Activated B cell treated with CpG ODN at 0.5 μM for 24 hours (primary cell): ENCODE results near the gene PLEKHG4B. TPM values are rescaled to one million over a fixed set of nuclear protein-coding genes. Genes with fewer than 3 reads are reported as not detected.

ENCODE experiments used
- ATAC-seq: fragments of 200-7000 bp; cut with Tn5 transposase; one replicate; pipeline ENCODE4 v1.10.0; 2021; ENCODE audit warnings: low read depth, mild to moderate bottlenecking, moderate library complexity
- CTCF ChIA-PET: fragments of 350-600 bp; sonication (Branson Sonifier 250); formaldehyde crosslinking; loops from one replicate; lab custom pipeline; 2021; ENCODE audit warnings: antibody characterized with exemption; lab: Charles Lee
- POLR2A ChIA-PET: fragments of 350-600 bp; sonication (Branson Sonifier 250); formaldehyde crosslinking; loops from one replicate; lab custom pipeline; 2021; ENCODE audit warnings: antibody characterized with exemption; lab: Charles Lee
- DNase-seq: peaks from one replicate; pipeline ENCODE4 v3.0.0; 2022
- H3K27ac Mint-ChIP-seq: one replicate; pipeline ENCODE4 v1.8.0; 2020; ENCODE audit warnings: mixed read lengths
- H3K27me3 Mint-ChIP-seq: one replicate; pipeline ENCODE4 v1.8.0; 2021; ENCODE audit warnings: mixed read lengths
- H3K36me3 Mint-ChIP-seq: one replicate; pipeline ENCODE4 v1.8.0; 2021; ENCODE audit warnings: low read depth, mixed read lengths
- H3K4me1 Mint-ChIP-seq: one replicate; pipeline ENCODE4 v1.8.0; 2021; ENCODE audit warnings: mixed read lengths
- H3K4me3 Mint-ChIP-seq: one replicate; pipeline ENCODE4 v1.8.0; 2020; ENCODE audit warnings: mild to moderate bottlenecking, mixed read lengths
- H3K9me3 Mint-ChIP-seq: one replicate; pipeline ENCODE4 v1.8.0; 2020; ENCODE audit warnings: mixed read lengths
- intact Hi-C: fragments of 100-400 bp; cut with micrococcal nuclease; formaldehyde crosslinking; loops from one replicate; pipeline ENCODE4 v1.15.1; 2024
- total RNA-seq: library from RNA; stranded (reverse); gene quantifications from 2 replicates; pipeline ENCODE4 v1.2.3, GENCODE V29; 2022
- TF ChIP-seq, protein P1 (sequence below): fragments of 200-600 bp; IDR thresholded peaks from one replicate; pipeline ENCODE4 v1.8.0; 2022; ENCODE audit warnings: antibody characterized with exemption, mild to moderate bottlenecking

The PLEKHG4B gene
- total RNA-seq, 1 donor from 2014 or later, result not detected

DNA sequence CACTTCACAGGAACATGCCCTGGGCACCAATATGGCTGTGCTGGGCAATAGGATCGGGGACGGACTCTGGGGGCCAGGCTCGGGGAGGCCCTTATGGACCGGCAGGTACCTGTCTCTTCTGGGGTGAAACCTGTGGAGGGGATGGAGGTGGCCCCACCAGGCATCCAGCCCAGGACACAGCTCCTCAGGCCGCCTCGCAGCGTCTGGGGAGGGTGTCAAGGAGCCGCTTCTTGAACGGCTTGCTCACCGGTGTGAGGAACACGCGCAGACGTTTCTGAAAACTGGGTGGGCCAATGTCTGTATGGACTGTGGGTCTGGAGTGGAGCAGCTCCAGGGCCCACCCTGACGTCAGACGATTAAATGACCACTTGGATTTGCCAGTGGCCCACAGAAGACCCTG is 45.8 kb downstream of the PLEKHG4B start:
- Mint-ChIP-seq H3K36me3 (no peaks in the 10 kb centered on the region), H3K27ac (no peak overlapping the region), H3K4me3 (no peak overlapping the region), H3K27me3 (peaks cover 2% of the 10 kb centered on the region), H3K4me1 (no peaks in the 10 kb centered on the region), H3K9me3 (no peaks in the 10 kb centered on the region)
- intact Hi-C loops, result no loop called here
- POLR2A ChIA-PET, result no interaction called here
- CTCF ChIA-PET, result no interaction called here
- TF ChIP-seq, protein P1, sequence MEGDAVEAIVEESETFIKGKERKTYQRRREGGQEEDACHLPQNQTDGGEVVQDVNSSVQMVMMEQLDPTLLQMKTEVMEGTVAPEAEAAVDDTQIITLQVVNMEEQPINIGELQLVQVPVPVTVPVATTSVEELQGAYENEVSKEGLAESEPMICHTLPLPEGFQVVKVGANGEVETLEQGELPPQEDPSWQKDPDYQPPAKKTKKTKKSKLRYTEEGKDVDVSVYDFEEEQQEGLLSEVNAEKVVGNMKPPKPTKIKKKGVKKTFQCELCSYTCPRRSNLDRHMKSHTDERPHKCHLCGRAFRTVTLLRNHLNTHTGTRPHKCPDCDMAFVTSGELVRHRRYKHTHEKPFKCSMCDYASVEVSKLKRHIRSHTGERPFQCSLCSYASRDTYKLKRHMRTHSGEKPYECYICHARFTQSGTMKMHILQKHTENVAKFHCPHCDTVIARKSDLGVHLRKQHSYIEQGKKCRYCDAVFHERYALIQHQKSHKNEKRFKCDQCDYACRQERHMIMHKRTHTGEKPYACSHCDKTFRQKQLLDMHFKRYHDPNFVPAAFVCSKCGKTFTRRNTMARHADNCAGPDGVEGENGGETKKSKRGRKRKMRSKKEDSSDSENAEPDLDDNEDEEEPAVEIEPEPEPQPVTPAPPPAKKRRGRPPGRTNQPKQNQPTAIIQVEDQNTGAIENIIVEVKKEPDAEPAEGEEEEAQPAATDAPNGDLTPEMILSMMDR, result no peak
- ATAC-seq (no peak), DNase-seq (no peak)

DNA sequence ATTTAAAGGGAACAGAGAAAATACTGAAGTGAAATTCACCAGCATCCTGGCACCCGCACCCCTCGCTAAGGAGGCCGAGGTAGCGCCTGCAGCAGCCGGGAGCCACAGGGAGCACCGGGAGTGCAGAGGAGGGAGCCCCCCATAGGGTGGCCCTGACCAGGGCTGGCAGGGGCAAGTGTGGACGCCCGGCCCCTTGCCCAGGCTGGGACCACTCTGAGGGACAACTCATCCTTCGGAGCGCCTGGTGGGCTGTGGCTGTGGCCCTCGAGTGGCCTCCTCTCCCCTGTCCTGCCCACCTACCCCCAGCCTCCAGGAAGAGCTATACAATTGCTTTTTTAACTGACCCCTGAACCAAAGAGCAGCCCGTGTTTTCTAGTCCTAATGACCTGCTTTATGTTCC is 47.0 kb downstream of the PLEKHG4B start:
- ATAC-seq, result no peak
- Mint-ChIP-seq H3K27ac (no peak overlapping the region), H3K36me3 (no peaks in the 10 kb centered on the region), H3K4me3 (no peak overlapping the region), H3K27me3 (peaks cover 5% of the 10 kb centered on the region), H3K9me3 (no peaks in the 10 kb centered on the region), H3K4me1 (no peaks in the 10 kb centered on the region)
- intact Hi-C loops, result no loop called here
- ChIA-PET CTCF (no interaction called here), POLR2A (no interaction called here)
- DNase-seq, result no peak
- TF ChIP-seq, protein P1, result no peak

DNA sequence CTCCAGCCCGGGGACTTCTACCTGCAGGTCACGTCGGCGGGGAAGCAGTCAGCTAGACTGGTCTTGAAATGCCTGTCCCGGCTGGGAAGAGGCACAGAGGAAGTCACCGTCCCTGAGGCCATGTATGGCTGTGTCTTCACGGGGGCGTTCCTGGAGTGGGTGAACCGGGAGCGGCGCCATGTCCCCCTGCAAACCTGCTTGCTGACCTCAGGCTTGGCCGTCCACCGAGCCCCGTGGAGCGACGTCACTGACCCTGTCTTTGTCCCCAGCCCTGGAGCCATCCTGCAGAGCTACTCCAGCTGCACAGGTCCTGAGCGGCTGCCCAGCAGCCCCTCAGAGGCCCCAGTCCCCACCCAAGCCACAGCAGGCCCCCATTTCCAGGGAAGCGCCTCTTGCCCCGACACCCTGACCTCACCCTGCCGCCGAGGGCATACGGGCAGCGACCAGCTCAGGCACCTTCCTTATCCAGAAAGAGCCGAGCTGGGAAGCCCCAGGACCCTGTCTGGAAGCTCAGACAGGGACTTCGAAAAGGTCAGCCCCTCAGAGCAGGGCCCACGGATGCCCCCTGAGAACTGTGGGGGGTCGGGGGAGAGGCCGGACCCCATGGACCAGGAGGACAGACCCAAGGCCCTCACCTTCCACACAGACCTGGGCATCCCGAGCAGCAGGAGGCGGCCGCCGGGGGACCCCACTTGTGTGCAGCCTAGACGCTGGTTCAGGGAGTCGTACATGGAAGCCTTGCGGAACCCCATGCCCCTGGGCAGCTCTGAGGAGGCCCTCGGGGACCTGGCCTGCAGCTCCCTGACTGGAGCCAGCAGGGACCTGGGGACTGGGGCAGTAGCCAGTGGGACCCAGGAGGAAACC is 47.8 kb downstream of the PLEKHG4B start:
- Mint-ChIP-seq H3K4me3 (no peak overlapping the region), H3K9me3 (no peaks in the 10 kb centered on the region), H3K4me1 (no peaks in the 10 kb centered on the region), H3K27ac (no peak overlapping the region), H3K36me3 (no peaks in the 10 kb centered on the region), H3K27me3 (peaks cover 7% of the 10 kb centered on the region)
- CTCF ChIA-PET, result no interaction called here
- DNase-seq, result no peak
- no peak for ATAC-seq
- POLR2A ChIA-PET, result no interaction called here
- TF ChIP-seq, protein P1, result no peak
- intact Hi-C loops, result no loop called here

DNA sequence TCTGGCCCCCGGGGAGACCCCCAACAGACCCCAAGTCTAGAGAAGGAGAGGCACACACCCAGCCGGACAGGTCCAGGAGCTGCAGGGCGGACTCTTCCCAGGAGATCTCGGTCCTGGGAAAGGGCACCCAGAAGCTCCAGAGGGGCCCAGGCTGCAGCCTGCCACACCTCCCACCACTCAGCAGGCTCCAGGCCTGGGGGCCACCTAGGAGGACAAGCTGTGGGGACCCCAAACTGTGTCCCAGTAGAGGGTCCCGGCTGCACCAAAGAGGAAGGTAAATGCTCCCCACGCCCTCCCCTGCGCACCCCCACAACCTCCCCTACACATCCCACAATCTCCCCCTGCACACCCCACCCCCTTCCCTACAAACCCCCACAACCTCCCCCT is 48.5 kb downstream of the PLEKHG4B start:
- DNase-seq (no peak), ATAC-seq (no peak)
- intact Hi-C loops, result no loop called here
- H3K4me1 Mint-ChIP-seq, result no peaks in the 10 kb centered on the region
- POLR2A ChIA-PET, result no interaction called here
- no peaks in the 10 kb centered on the region for H3K9me3 Mint-ChIP-seq
- CTCF ChIA-PET, result no interaction called here
- H3K4me3 Mint-ChIP-seq, result no peak overlapping the region
- no peaks in the 10 kb centered on the region for H3K36me3 Mint-ChIP-seq
- TF ChIP-seq, protein P1, result no peak
- peaks cover 7% of the 10 kb centered on the region for H3K27me3 Mint-ChIP-seq
- no peak overlapping the region for H3K27ac Mint-ChIP-seq

DNA sequence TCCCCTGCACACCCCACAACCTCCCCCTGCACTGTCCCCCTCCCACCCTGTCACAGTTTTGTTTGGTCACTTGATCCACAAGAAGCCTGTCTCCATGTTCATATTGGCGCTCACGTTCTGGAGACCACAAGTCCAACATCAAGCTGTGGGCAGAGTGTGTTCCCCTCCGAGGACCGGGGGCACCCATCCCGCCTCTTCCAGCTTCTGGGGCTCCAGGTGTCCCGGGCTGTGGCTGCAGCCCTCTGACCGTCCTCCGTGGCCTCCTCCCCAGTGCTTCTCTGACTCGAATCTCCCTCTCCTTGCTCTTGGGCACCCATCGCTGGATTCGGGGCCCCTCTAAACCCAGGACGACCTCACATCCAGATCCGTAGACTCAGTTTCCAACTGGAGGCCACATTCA is 49.2 kb downstream of the PLEKHG4B start:
- no peaks in the 10 kb centered on the region for H3K36me3 Mint-ChIP-seq
- DNase-seq (no peak), ATAC-seq (no peak)
- no peaks in the 10 kb centered on the region for H3K9me3 Mint-ChIP-seq
- CTCF ChIA-PET, result no interaction called here
- no peak overlapping the region for H3K4me3 Mint-ChIP-seq
- TF ChIP-seq, protein P1, result no peak
- peaks cover 7% of the 10 kb centered on the region for H3K27me3 Mint-ChIP-seq
- no peaks in the 10 kb centered on the region for H3K4me1 Mint-ChIP-seq
- POLR2A ChIA-PET, result no interaction called here
- intact Hi-C loops, result no loop called here
- no peak overlapping the region for H3K27ac Mint-ChIP-seq
